K562 (cell line): ENCODE results near the gene ZC3H12C. TPM values are rescaled to one million over a fixed set of nuclear protein-coding genes. Genes with fewer than 3 reads are reported as not detected.

Experiments used
- BACH1 ChIP-seq: fragments of 200-800 bp; sonication (Bioruptor generic); IDR thresholded peaks from 2 replicates; pipeline ENCODE4 v1.6.1; 2016; ENCODE audit warnings: missing genetic modification characterization, missing compliant biosample characterization
- BCOR ChIP-seq: fragments of 450-650 bp; IDR thresholded peaks from 2 replicates; pipeline ENCODE4 v1.6.1; 2016
- CBX8 ChIP-seq: fragments of 200-600 bp; sonication (generic); IDR thresholded peaks from 2 replicates; pipeline ENCODE4 v1.6.1; 2012; ENCODE audit warnings: borderline replicate concordance, mixed run types, low read depth, mild to moderate bottlenecking, moderate library complexity, mixed read lengths, low read length, control low read depth, inconsistent platforms; ENCODE audit not compliant: poor library complexity, severe bottlenecking; ENCODE audit errors: extremely low read depth
- CXXC5 ChIP-seq: fragments of 250-450 bp; sonication (Bioruptor Pico); IDR thresholded peaks from 2 replicates; pipeline ENCODE4 v1.8.0; 2022; ENCODE audit warnings: inconsistent platforms, mild to moderate bottlenecking, moderate library complexity
- EGR1 ChIP-seq: fragments of 450-650 bp; conservative IDR thresholded peaks from 2 replicates; pipeline ENCODE4 v1.6.1; 2017; ENCODE audit warnings: mild to moderate bottlenecking
- EP300 ChIP-seq: IDR thresholded peaks from 2 replicates; pipeline ENCODE4 v1.6.1; 2012; ENCODE audit warnings: low read length, improper control_type of control experiment
- ERF ChIP-seq: fragments of 450-650 bp; formaldehyde crosslinking; IDR thresholded peaks from 2 replicates; pipeline ENCODE4 v1.4.0; 2020; ENCODE audit warnings: mild to moderate bottlenecking, mixed read lengths
- GATAD2B ChIP-seq: fragments of 450-650 bp; IDR thresholded peaks from 2 replicates; pipeline ENCODE4 v1.6.1; 2017; ENCODE audit warnings: mild to moderate bottlenecking, borderline replicate concordance
- GTF2A2 ChIP-seq: IDR thresholded peaks from 2 replicates; pipeline ENCODE4 v1.6.1; 2016; ENCODE audit warnings: mild to moderate bottlenecking, missing genetic modification characterization, missing compliant biosample characterization
- HMGN3 ChIP-seq: IDR thresholded peaks from 2 replicates; pipeline ENCODE4 v1.6.1; 2011; ENCODE audit warnings: borderline replicate concordance, low read depth, mild to moderate bottlenecking, mixed read lengths, low read length; ENCODE audit not compliant: insufficient read length; ENCODE audit errors: extremely low read depth
- KLF6 ChIP-seq: fragments of 250-450 bp; sonication (Bioruptor Pico); IDR thresholded peaks from 2 replicates; pipeline ENCODE4 v1.4.0; 2020; ENCODE audit warnings: mild to moderate bottlenecking, moderate library complexity, borderline replicate concordance
- MECOM ChIP-seq: fragments of 250-450 bp; sonication (Bioruptor Pico); IDR thresholded peaks from 2 replicates; pipeline ENCODE4 v1.8.0; 2022; ENCODE audit warnings: inconsistent platforms
- NCOA1 ChIP-seq: fragments of 450-650 bp; IDR thresholded peaks from 2 replicates; pipeline ENCODE4 v1.6.1; 2016; ENCODE audit warnings: low read depth
- NR2C1 ChIP-seq, 2 experiments: fragments of 450-650 bp; IDR thresholded peaks; 2 replicates each; pipeline ENCODE4 v1.6.1; 2017; ENCODE audit warnings: mild to moderate bottlenecking in 2 of 2, antibody characterized with exemption in 1 of 2, inconsistent platforms in 1 of 2, missing compliant biosample characterization in 1 of 2, missing genetic modification characterization in 1 of 2
- PML ChIP-seq: IDR thresholded peaks from 2 replicates; pipeline ENCODE4 v1.6.1; 2012; ENCODE audit warnings: low read length, inconsistent platforms
- POU5F1 ChIP-seq: fragments of 150-350 bp; IDR thresholded peaks from 2 replicates; pipeline ENCODE4 v1.6.1; 2014; ENCODE audit warnings: borderline replicate concordance, low read length, low read depth, mild to moderate bottlenecking; ENCODE audit not compliant: partially characterized antibody
- RNF2 ChIP-seq: sonication (generic); IDR thresholded peaks from 2 replicates; pipeline ENCODE4 v1.6.1; 2016
- SMAD1 ChIP-seq: fragments of 150-350 bp; IDR thresholded peaks from 2 replicates; pipeline ENCODE4 v1.6.1; 2014; ENCODE audit warnings: low read length, low read depth; ENCODE audit not compliant: partially characterized antibody
- SMAD3 ChIP-seq: fragments of 450-650 bp; formaldehyde crosslinking; conservative IDR thresholded peaks from 2 replicates; pipeline ENCODE4 v1.4.0; 2020; ENCODE audit warnings: mild to moderate bottlenecking
- SMAD4 ChIP-seq: fragments of 250-450 bp; sonication (Bioruptor Pico); conservative IDR thresholded peaks from 2 replicates; pipeline ENCODE4 v1.8.0; 2021; ENCODE audit warnings: inconsistent platforms, mild to moderate bottlenecking, moderate library complexity
- SMC3 ChIP-seq: conservative IDR thresholded peaks from 2 replicates; pipeline ENCODE4 v1.6.1; 2011; ENCODE audit warnings: low read depth, low read length, improper control_type of control experiment; ENCODE audit not compliant: insufficient read depth
- SRF ChIP-seq, 2 experiments: fragments of 250-450, 450-650 bp in 1 of 2; sonication (Bioruptor Pico) in 1 of 2; sonication (generic) in 1 of 2; formaldehyde crosslinking; IDR thresholded peaks; 2 replicates each; pipeline versions ENCODE4 v1.5.0 to v1.5.1; 2020 to 2022; ENCODE audit warnings: mild to moderate bottlenecking in 1 of 2, missing genetic modification reagents in 1 of 2
- TAF1 ChIP-seq: IDR thresholded peaks from 2 replicates; pipeline ENCODE4 v1.6.1; 2011; ENCODE audit warnings: mild to moderate bottlenecking, low read length, moderate library complexity; ENCODE audit not compliant: insufficient read depth, control insufficient read depth, severe bottlenecking; ENCODE audit errors: extremely low read depth
- TBL1XR1 ChIP-seq, 2 experiments: IDR thresholded peaks; 2 replicates each; pipeline ENCODE4 v1.6.1; 2012; ENCODE audit warnings: improper control_type of control experiment in 2 of 2, low read length in 2 of 2, mild to moderate bottlenecking in 1 of 2
- ZNF239 ChIP-seq: fragments of 250-450 bp; sonication (Bioruptor Pico); IDR thresholded peaks from 2 replicates; pipeline ENCODE4 v1.4.0; 2020; ENCODE audit warnings: mild to moderate bottlenecking
- ZNF263 ChIP-seq: sonication (generic); formaldehyde crosslinking; IDR thresholded peaks from 2 replicates; pipeline ENCODE4 v1.8.0; 2022; ENCODE audit warnings: mild to moderate bottlenecking, missing genetic modification reagents, borderline replicate concordance
- ZNF354B ChIP-seq: fragments of 250-450 bp; sonication (Bioruptor Pico); IDR thresholded peaks from 2 replicates; pipeline ENCODE4 v1.4.0; 2020
- ZNF444 ChIP-seq: fragments of 250-450 bp; sonication (Bioruptor Pico); IDR thresholded peaks from 2 replicates; pipeline ENCODE4 v1.4.0; 2020; ENCODE audit warnings: mild to moderate bottlenecking, moderate library complexity
- ZNF551 ChIP-seq: fragments of 250-450 bp; sonication (Bioruptor Pico); IDR thresholded peaks from 2 replicates; pipeline ENCODE4 v1.5.0; 2021; ENCODE audit warnings: mild to moderate bottlenecking, moderate library complexity
- ZNF75A ChIP-seq: fragments of 450-650 bp; formaldehyde crosslinking; IDR thresholded peaks from 2 replicates; pipeline ENCODE4 v1.4.0; 2020; ENCODE audit warnings: mild to moderate bottlenecking
- ZSCAN32 ChIP-seq: fragments of 450-650 bp; formaldehyde crosslinking; IDR thresholded peaks from 2 replicates; pipeline ENCODE4 v1.4.0; 2020; ENCODE audit warnings: mild to moderate bottlenecking, moderate library complexity
- polyA plus RNA-seq, 8 experiments: library from polyadenylated mRNA; depleted of rRNA in 4 of 8; stranded (reverse) in 5 of 8; unstranded in 3 of 8; fragments of >200 nt; fragmentation: Nextera tagmentation in 2 of 8; fragmentation: Illumina TruSeq in 1 of 8; extraction: Ambion mirVana in 2 of 8; extraction: Trizol in 1 of 8; gene quantifications; 2 replicates each; pipeline versions ENCODE4 v1.2.1 to v1.2.3, GENCODE V29; 2011 to 2014; ENCODE audit warnings: inconsistent platforms in 1 of 8, missing spikeins in 1 of 8
- total RNA-seq, 7 experiments: library from RNA; depleted of rRNA in 6 of 7; stranded (reverse); fragments of >200 nt in 6 of 7; fragmentation: Illumina TruSeq in 2 of 7; extraction: Trizol in 2 of 7; gene quantifications; 2 replicates each; pipeline versions ENCODE4 v1.2.1 to v1.2.3, GENCODE V29; 2011 to 2021; ENCODE audit warnings: low replicate concordance in 1 of 7
- TF ChIP-seq, protein P1 (sequence below): fragments of 250-450 bp; sonication (Bioruptor Pico); IDR thresholded peaks from 2 replicates; pipeline ENCODE4 v1.6.1; 2021; ENCODE audit warnings: mild to moderate bottlenecking

ZC3H12C gene
- total and polyA plus RNA-seq, 9 of the 15 experiments (the other 6 are each of a cell fraction or from before 2014, with no cell fraction given), result 0.56 to 5.9 (median 3.3) TPM

DNA sequence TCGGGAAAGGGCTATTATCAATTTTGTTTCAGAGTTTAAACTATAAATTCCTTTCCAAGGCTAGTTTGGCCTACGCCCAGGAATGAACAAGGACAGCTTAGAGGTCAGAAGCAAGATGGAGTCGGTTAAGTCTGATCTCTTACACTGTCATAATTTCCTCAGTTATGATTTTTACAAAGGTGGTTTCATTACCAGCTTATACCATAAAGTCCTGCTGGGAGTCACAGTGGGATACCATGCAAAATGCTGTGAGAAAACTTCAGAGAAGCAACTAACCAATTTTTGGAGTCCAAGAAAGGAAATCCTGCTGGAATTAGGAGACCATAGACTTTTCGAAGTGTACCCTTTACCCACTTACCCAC lies 17.4 kb upstream of the ZC3H12C start (continued):
- TF ChIP-seq POU5F1 (no peak), KLF6 (CRISPR knock-in tag) (peak; percentile 92), SMAD1 (no peak), ZNF444 (0 out of 2 replicates have a peak, but pooled peaks have one; percentile 50), MECOM (CRISPR knock-in tag) (peak; percentile 69; the same call in 1 of the 2 replicates), ZNF551 (CRISPR knock-in tag) (peak; percentile 64; the same call in 1 of the 2 replicates), HMGN3 (no peak), BACH1 (tag) (peak; percentile 59; the same call in 1 of the 2 replicates), ZNF354B (peak; percentile 22; the same call in 1 of the 2 replicates), NR2C1 (IDR thresholded peaks at IDR 0.05) (no peak), NR2C1 (tag; IDR thresholded peaks at IDR 0.05) (peak; percentile 65), GATAD2B (no peak), ZNF239 (CRISPR knock-in tag) (peak; percentile 73), SMC3 (no peak), BCOR (no peak), SMAD4 (CRISPR knock-in tag) (peak; percentile 94), ERF (CRISPR knock-in tag) (0 out of 2 replicates have a peak, but pooled peaks have one; percentile 87), NCOA1 (no peak), CXXC5 (peak; percentile 63), ZNF263 (CRISPR knock-in tag) (no peak), EP300 (no peak), GTF2A2 (tag) (0 out of 2 replicates have a peak, but pooled peaks have one; percentile 55), PML (no peak), TBL1XR1 (IDR thresholded peaks at IDR 0.05; ENCODE audit: low read length in 2 of 2) (no peak), RNF2 (no peak), ZNF75A (CRISPR knock-in tag) (0 out of 2 replicates have a peak, but pooled peaks have one; percentile 36), ZSCAN32 (CRISPR knock-in tag) (0 out of 2 replicates have a peak, but pooled peaks have one; percentile 20), SRF (CRISPR knock-in tag; IDR thresholded peaks at IDR 0.05) (0 out of 4 replicates have a peak, but pooled peaks of 1 of the 2 experiments have one; percentile 53), TAF1 (no peak), CBX8 (no peak), EGR1 (no peak), SMAD3 (0 out of 2 replicates have a peak, but pooled peaks have one; percentile 58)
- TF ChIP-seq, protein P1, sequence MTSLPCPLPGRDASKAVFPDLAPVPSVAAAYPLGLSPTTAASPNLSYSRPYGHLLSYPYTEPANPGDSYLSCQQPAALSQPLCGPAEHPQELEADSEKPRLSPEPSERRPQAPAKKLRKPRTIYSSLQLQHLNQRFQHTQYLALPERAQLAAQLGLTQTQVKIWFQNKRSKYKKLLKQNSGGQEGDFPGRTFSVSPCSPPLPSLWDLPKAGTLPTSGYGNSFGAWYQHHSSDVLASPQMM, result no peak
